ENCODE data around the gene ARHGAP21.
"Not testable (repeated sequence)": the region's sequence is repeated elsewhere in the genome, so short reads cannot be mapped to it uniquely, and the experiment has no call there.

Gene ARHGAP21

DNA sequence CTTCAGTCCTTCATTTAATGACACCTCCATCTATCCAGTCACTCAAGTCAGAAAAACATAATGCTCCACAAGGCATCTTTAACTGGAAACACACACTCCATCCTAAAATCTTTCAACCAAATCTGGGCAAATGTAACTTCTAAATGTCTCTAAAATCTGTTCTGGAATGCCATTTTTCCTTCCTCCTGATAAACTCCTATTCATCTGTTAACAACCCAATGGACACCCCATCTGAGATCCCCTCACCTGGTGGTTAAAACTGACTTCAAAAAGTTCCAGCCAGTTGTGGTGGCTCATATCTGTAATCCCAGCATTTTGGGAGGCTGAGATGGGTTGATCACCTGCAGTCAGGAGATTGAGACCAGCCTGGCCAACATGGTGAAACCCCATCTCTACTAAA, 78.7 kb downstream of the ARHGAP21 start:
- H3K36me3 Mint-ChIP-seq, result no peaks in the 10 kb centered on the region
- ATAC-seq, result no peak
- no peak overlapping the region for H3K4me3 Mint-ChIP-seq
- H3K9me3 Mint-ChIP-seq, result no peaks in the 10 kb centered on the region
- H3K27me3 Mint-ChIP-seq, result no peaks in the 10 kb centered on the region
- peaks cover 5% of the 10 kb centered on the region for H3K4me1 Mint-ChIP-seq
- no peak overlapping the region for H3K27ac Mint-ChIP-seq

- H3K27me3 Mint-ChIP-seq, result no peaks in the 10 kb centered on the region
- H3K36me3 Mint-ChIP-seq, result no peaks in the 10 kb centered on the region
- H3K4me3 Mint-ChIP-seq, result no peak overlapping the region
- H3K9me3 Mint-ChIP-seq, result no peaks in the 10 kb centered on the region
- no peak overlapping the region for H3K27ac Mint-ChIP-seq
- H3K4me1 Mint-ChIP-seq, result peaks cover 5% of the 10 kb centered on the region
- ATAC-seq, result no peak
Observed at GRCh38 chr10:24643679-24644209, 79.9 kb downstream of the ARHGAP21 start.

DNA sequence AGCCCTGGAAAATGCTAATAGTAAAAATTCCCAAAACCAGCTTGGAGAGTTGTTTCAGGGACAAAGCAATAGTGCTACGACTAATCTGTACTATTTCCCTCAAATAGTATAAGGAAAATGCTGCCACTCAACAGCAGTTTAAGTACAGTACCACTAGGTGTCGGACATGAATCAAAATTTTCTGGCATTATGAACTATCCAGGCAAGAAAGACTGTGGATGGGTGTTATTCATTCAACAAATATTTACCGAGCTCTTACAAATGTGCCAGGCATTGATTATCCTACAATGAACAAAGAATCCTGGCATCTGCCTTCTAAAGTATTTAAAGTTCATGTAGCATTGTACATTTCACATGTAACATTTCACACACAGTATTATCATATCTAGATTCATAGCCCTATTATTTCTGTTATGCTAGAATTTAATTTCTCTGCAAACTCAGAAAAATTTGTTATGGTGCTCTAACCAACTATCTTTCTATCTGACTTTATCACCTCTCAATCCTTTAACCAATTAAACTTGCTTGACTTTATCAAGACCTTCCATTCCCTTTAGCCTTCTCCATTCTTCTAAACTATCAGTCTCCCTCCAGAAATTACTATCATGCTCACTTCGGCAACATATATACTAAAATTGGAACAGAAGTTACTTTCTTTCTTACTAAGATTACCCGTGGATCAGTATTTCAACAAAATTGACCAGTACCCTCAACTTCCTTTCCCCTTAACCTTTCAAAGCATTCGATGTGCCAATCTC, 80.6 kb downstream of the ARHGAP21 start:
- Mint-ChIP-seq H3K9me3 (no peaks in the 10 kb centered on the region), H3K4me3 (no peak overlapping the region)

DNA sequence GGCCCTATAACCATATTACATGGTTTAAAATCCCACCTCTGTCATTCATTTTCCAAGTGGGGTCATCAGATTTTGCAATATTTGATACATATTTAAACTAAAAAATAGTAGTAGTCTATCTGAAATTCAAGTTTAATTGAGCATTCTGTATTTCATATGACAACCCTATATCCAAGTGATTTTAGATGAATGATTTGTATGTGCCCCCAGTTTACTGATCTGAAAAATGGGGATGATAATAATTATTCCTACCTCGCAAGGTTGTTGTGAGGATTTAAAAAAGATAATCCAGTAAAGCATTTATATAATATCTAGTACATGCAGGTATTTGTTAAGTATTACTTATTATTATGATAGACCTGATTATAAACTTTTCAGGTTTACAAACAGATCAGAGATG, 84.6 kb downstream of the ARHGAP21 start:
- Mint-ChIP-seq H3K9me3 (no peaks in the 10 kb centered on the region), H3K36me3 (no peaks in the 10 kb centered on the region), H3K4me3 (no peak overlapping the region), H3K27me3 (no peaks in the 10 kb centered on the region), H3K4me1 (no peaks in the 10 kb centered on the region), H3K27ac (no peak overlapping the region)
- ATAC-seq, result no peak

More for the DNA sequence above, 80.6 kb downstream of the ARHGAP21 start:
- ATAC-seq, result peak; percentile 66
- H3K4me1 Mint-ChIP-seq, result peaks cover 5% of the 10 kb centered on the region
- no peaks in the 10 kb centered on the region for H3K36me3 Mint-ChIP-seq
- H3K27me3 Mint-ChIP-seq, result no peaks in the 10 kb centered on the region
- no peak overlapping the region for H3K27ac Mint-ChIP-seq

DNA sequence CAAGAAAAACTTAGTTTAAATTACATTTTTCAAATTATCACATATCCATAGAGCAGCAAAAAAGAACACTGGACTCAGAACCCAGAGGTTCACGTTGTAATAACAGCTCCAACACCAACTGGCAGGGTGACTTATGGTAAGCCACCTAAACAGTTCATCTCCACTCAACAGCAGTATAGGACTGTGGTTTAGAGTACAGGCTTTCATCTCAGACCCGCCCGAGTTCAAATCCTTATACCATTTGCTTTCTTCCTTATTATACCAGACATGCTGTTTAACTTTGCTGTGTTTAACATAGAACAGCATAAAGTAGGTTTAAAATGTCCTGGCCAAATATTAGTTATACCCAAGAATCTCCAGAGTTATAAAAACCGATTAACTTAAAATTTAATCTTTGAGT, 97.9 kb downstream of the ARHGAP21 start:
- H3K9me3 Mint-ChIP-seq, result no peaks in the 10 kb centered on the region
- peaks cover 7% of the 10 kb centered on the region for H3K4me1 Mint-ChIP-seq
- H3K36me3 Mint-ChIP-seq, result no peaks in the 10 kb centered on the region
- H3K4me3 Mint-ChIP-seq, result no peak overlapping the region
- ATAC-seq, result no peak
- H3K27me3 Mint-ChIP-seq, result no peaks in the 10 kb centered on the region
- H3K27ac Mint-ChIP-seq, result no peak overlapping the region

DNA sequence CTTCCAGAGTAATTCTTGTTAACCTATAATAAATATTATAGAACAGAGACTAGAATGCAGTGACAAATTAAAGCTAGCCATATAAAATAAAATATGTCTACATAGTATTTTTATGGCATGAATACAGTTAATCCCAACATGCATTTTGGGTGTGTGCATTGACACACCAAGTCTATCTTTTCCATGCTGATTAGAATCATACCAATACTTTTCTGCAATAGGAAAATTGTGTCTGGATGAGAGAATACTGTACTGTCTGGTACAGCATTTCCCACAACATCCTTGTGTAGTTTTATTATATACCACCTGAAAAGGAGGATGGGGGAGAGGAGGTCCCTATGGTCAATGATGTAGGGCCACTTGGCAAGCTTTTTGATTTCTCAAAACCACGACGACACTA, 100.3 kb downstream of the ARHGAP21 start:
- Mint-ChIP-seq H3K9me3 (no peaks in the 10 kb centered on the region), H3K4me3 (no peak overlapping the region), H3K27me3 (no peaks in the 10 kb centered on the region), H3K36me3 (no peaks in the 10 kb centered on the region), H3K27ac (peak overlapping the region; percentile 5), H3K4me1 (peaks cover 7% of the 10 kb centered on the region)
- ATAC-seq, result no peak

DNA sequence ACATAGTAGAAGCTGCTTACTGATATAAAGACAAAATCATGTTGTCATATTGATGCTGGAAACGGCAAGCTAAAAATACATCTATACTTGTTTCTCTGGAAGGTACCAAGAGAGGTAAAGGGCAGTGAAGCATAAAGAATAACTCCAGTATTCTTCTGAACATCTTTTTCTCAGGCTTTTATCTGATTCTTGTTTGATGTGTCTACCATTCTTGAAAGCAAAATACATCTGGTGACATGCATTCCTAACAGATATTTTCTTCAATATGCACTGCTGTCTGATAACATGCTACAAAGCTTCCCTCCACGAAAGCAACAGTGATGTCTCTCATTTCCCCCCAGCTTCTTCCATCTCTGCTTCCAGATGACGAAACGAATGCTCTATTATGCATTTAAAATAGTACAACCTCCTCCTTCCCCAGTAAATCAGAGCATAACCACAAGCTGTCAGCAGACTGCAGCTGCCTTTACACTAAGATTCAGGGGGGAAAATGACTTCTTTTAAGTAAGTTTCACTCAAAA, 100.8 kb downstream of the ARHGAP21 start:
- Mint-ChIP-seq H3K27ac (peak overlapping the region; percentile 5), H3K36me3 (no peaks in the 10 kb centered on the region), H3K27me3 (no peaks in the 10 kb centered on the region)

DNA sequence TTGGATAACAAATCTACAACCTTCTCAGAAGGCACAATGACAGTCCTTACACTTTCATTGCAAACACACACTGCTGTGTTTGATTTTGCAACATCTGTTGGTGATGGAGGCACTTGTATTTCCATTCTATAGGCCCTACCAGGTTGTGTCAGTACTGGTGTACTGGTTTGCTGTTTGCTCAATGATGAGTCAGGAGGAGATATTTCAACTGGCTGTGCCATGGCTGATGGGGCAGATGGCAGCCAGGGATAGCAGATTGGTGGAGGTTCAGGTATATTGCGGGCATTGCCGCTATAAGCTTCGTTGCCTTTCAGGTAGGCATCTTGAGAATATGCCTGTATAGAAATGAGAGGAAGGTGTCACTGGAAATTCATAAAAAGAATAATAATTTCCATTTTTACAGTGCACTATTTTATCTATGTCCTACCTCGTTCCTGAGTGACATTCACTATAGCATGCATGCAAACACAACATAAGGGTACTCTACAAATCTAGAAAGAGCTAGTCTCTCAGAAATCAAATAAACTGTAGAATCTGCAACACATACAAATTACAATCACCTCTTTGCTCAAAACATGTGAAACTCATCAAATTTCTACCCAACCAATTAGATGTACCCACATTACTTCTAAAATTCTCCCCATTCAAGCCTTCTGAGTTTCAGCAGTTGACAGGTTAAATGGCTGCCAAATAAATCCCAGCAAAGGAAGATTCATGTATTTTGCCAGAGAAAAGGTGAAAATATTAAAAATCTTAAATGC, 102.5 kb downstream of the ARHGAP21 start:
- not testable (repeated sequence) for H3K27ac Mint-ChIP-seq, H3K4me1 Mint-ChIP-seq, H3K27me3 Mint-ChIP-seq, H3K4me3 Mint-ChIP-seq, ATAC-seq, H3K9me3 Mint-ChIP-seq, H3K36me3 Mint-ChIP-seq

More for the DNA sequence above, 100.8 kb downstream of the ARHGAP21 start:
- no peak for ATAC-seq
- Mint-ChIP-seq H3K4me1 (peaks cover 7% of the 10 kb centered on the region), H3K4me3 (no peak overlapping the region), H3K9me3 (no peaks in the 10 kb centered on the region)

DNA sequence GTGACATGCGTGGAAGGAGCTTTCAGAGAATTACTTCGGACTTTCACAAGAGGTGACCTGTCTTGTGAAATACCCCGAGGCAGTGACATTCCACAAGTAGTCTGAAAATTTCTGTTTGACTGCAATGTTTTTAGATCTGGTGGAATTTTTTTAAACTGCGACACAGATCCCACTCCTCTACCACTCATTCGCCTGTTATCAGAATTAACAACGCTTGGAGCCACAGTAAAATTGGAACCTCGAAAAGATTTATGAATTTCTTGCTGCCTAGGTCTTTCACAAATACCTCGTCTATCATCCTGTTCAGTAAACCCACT, 103.7 kb downstream of the ARHGAP21 start:
- not testable (repeated sequence) for H3K27ac Mint-ChIP-seq, ATAC-seq, H3K27me3 Mint-ChIP-seq, H3K4me3 Mint-ChIP-seq, H3K36me3 Mint-ChIP-seq, H3K9me3 Mint-ChIP-seq, H3K4me1 Mint-ChIP-seq

GRCh38 chr10:24619291-24619993, 104.2 kb downstream of the ARHGAP21 start:
- not testable (repeated sequence) for H3K27me3 Mint-ChIP-seq, H3K36me3 Mint-ChIP-seq, H3K4me1 Mint-ChIP-seq, ATAC-seq, H3K9me3 Mint-ChIP-seq, H3K27ac Mint-ChIP-seq, H3K4me3 Mint-ChIP-seq

DNA sequence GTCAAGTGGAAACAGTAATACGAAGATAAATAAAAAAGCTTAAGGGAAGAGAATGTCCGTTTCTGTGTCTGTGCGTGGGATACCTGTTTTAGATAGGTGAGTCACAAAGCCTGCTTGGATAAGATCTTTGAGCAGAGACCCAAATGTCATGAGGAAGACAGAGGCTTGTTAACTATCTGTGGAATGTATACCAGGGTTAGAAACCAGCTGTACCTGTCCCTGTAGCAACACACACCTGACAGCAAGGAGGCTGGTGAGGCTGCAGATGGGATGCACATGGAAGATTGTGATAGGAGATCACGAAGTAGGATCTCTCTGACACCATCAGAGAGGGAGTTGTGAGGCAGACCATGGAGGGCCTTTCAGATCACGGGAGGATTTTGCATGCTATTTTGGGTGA, 105.3 kb downstream of the ARHGAP21 start:
- H3K27ac Mint-ChIP-seq, result no peak overlapping the region
- H3K36me3 Mint-ChIP-seq, result peaks cover 6% of the 10 kb centered on the region
- no peaks in the 10 kb centered on the region for H3K9me3 Mint-ChIP-seq
- H3K27me3 Mint-ChIP-seq, result no peaks in the 10 kb centered on the region
- H3K4me1 Mint-ChIP-seq, result peaks cover 7% of the 10 kb centered on the region
- no peak overlapping the region for H3K4me3 Mint-ChIP-seq
- no peak for ATAC-seq

DNA sequence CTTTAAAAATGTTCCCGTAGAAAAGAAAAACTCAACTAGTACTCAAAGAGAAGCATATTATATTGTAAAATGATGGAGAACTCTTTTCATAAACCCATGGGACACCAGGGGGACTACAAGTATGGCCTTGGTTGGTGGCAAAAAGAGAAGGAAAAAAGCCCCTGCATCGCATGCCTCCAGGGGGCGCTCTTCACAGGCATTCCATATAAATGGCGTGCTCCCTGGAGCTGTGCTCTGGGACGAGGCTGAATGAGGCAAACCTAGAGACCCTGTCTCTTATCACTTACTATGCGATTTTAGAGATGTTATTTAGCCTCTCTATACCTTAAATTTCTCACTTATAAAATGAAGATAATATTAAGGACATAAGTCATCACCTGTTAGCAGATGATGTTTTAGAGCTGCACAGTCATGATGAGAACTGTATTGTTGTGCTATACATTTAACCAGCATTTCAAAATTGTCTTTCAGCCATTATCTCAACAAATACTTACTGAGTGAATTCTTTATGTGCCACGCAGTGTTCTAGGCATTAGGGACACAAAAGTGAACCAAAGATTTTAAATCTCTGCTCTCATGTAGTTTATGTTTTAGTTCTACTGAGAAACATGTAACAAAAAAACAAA, 105.8 kb downstream of the ARHGAP21 start:
- Mint-ChIP-seq H3K4me3 (no peak overlapping the region), H3K9me3 (no peaks in the 10 kb centered on the region), H3K36me3 (peaks cover 6% of the 10 kb centered on the region), H3K27ac (no peak overlapping the region), H3K27me3 (no peaks in the 10 kb centered on the region), H3K4me1 (peaks cover 3% of the 10 kb centered on the region)
- ATAC-seq, result peak; percentile 31

- Mint-ChIP-seq H3K27ac (no peak overlapping the region), H3K27me3 (no peaks in the 10 kb centered on the region), H3K4me3 (no peak overlapping the region), H3K4me1 (no peaks in the 10 kb centered on the region), H3K36me3 (peaks cover 8% of the 10 kb centered on the region), H3K9me3 (no peaks in the 10 kb centered on the region)
- ATAC-seq, result no peak
Observed at GRCh38 chr10:24616536-24616935, 107.2 kb downstream of the ARHGAP21 start.

DNA sequence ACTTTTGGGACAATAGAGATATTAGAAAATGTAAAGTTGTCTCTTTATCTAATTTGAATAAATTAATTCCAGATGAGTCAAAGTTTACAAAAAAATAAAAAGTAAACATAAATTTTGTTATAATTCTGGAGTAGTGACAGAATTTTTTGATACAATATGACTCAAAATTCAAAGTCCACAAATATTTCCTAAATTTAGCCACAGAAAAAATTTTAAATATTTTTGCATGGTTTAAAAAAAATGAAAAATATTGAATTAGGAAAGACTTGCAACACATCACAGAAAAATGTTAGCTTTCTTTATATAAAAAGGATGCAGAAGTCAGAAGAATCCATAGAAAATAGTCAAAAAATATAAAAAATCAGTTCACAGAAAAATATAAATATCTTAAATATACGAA, 117.7 kb downstream of the ARHGAP21 start:
- no peaks in the 10 kb centered on the region for H3K27me3 Mint-ChIP-seq

GRCh38 chr10:24605141-24605540, 118.5 kb downstream of the ARHGAP21 start:
- Mint-ChIP-seq H3K4me1 (no peaks in the 10 kb centered on the region), H3K9me3 (peaks cover 3% of the 10 kb centered on the region), H3K4me3 (no peak overlapping the region), H3K27me3 (no peaks in the 10 kb centered on the region), H3K36me3 (peaks cover 23% of the 10 kb centered on the region), H3K27ac (no peak overlapping the region)
- ATAC-seq, result no peak

More for the DNA sequence above, 117.7 kb downstream of the ARHGAP21 start:
- peaks cover 16% of the 10 kb centered on the region for H3K36me3 Mint-ChIP-seq
- H3K27ac Mint-ChIP-seq, result no peak overlapping the region
- peaks cover 3% of the 10 kb centered on the region for H3K9me3 Mint-ChIP-seq
- H3K4me1 Mint-ChIP-seq, result no peaks in the 10 kb centered on the region
- no peak for ATAC-seq
- H3K4me3 Mint-ChIP-seq, result no peak overlapping the region

All from stimulated activated memory B cell treated with anti-CD40 and anti-IgM and Interleukin-4, amounts not matched to agents 10 μg/mL and 1 μg/mL and 100 μg/mL, for 72 hours (primary cell).